Activated CD4-positive, alpha-beta memory T cell treated with anti-CD3 and anti-CD28 coated beads, Interleukin-2, amount 10 ng/mL, durations not matched to agents 7 days and 5 days (primary cell): ENCODE measurements around the gene TTC28. TPM values are rescaled to one million over a fixed set of nuclear protein-coding genes. Genes with fewer than 3 reads are reported as not detected.
"Not testable (repeated sequence)": the region's sequence is repeated elsewhere in the genome, so short reads cannot be mapped to it uniquely, and the experiment has no call there.

ENCODE experiments used
- CTCF ChIA-PET: fragments of 350-600 bp; sonication (Branson Sonifier 250); formaldehyde crosslinking; loops from one replicate; lab custom pipeline; 2021; ENCODE audit warnings: antibody characterized with exemption, inconsistent platforms; lab: Charles Lee
- POLR2A ChIA-PET: fragments of 350-600 bp; sonication (Branson Sonifier 250); formaldehyde crosslinking; loops from one replicate; lab custom pipeline; 2021; ENCODE audit warnings: antibody characterized with exemption; lab: Charles Lee
- DNase-seq: peaks from one replicate; pipeline ENCODE4 v3.0.0-alpha.2; 2020
- H3K27ac Mint-ChIP-seq: one replicate; pipeline ENCODE4 v1.8.0; 2021; ENCODE audit warnings: mild to moderate bottlenecking, mixed read lengths
- H3K27me3 Mint-ChIP-seq: one replicate; pipeline ENCODE4 v1.8.0; 2021; ENCODE audit warnings: mixed read lengths
- H3K36me3 Mint-ChIP-seq: one replicate; pipeline ENCODE4 v1.8.0; 2021; ENCODE audit warnings: low read depth, mixed read lengths
- H3K4me1 Mint-ChIP-seq: one replicate; pipeline ENCODE4 v1.8.0; 2021; ENCODE audit warnings: mixed read lengths
- H3K4me3 Mint-ChIP-seq: one replicate; pipeline ENCODE4 v1.8.0; 2021; ENCODE audit warnings: mild to moderate bottlenecking, mixed read lengths
- H3K9me3 Mint-ChIP-seq: one replicate; pipeline ENCODE4 v1.8.0; 2021; ENCODE audit warnings: mixed read lengths
- total RNA-seq, 2 experiments: library from RNA; stranded (reverse); gene quantifications; one replicate each; pipeline ENCODE4 v1.2.3, GENCODE V29; 2021

Gene TTC28
- 1 to 10 TPM in 1 of 2 experiments, under 1 TPM in 1; 0.93 to 1.4 TPM for total RNA-seq

GRCh38 chr22:28679611-28680287, at the start of gene TTC28:
Gene TTC28 (minus strand): TSS chr22:28679840. CDS start chr22:28679723, 117 bp downstream.
- H3K9me3 Mint-ChIP-seq, DNase-seq, H3K36me3 Mint-ChIP-seq, H3K27ac Mint-ChIP-seq, POLR2A ChIA-PET, CTCF ChIA-PET: not testable (repeated sequence)
- Mint-ChIP-seq H3K27me3 (peaks cover 63% of the 10 kb centered on the region), H3K4me3 (peak within 1 kb of the TSS; percentile 69), H3K4me1 (peaks cover 15% of the 10 kb centered on the region)

DNA sequence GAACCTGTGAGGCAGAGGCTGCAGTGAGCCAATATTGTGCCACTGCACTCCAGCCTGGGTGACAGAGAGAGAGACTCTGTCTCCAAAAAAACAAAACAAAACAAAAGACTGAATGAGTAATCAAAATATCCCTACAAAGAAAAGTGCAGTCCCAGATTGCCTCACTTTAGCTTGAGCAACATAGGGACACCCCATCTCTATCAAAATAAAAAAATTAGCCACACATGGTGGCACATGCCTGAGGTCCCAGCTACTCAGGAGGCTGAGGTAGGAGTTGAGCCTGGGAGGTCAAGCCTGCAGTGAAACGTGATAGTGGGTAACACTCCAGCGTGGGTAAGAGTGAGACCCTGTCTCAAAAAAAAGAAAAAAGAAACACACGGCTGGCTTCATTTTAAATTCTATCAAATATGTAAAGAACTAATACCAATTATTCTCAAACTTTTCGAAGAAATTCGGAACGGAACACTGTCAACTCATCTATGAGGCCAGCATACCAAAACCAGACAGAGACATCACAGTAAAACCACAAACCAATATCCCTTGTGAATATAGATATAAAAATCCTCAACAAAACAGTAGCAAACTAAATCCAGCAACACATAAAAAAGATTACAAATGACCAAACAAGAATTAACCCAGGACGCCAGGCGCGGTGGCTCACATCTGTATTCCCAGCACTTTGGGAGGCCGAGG, 49.1 kb upstream of the TTC28 start:
- peaks cover 59% of the 10 kb centered on the region for H3K36me3 Mint-ChIP-seq
- no peaks in the 10 kb centered on the region for H3K9me3 Mint-ChIP-seq
- H3K4me3 Mint-ChIP-seq: no peak overlapping the region
- no peak for DNase-seq
- no peak overlapping the region for H3K27ac Mint-ChIP-seq
- H3K27me3 Mint-ChIP-seq: no peaks in the 10 kb centered on the region
- ChIA-PET POLR2A (no interaction called here), CTCF (interaction anchor here (0.7 kb wide), 2 partner anchors 127 to 134 kb away, joined by 3 read pairs; no protein-coding TSS in a partner anchor)
- peaks cover 1% of the 10 kb centered on the region for H3K4me1 Mint-ChIP-seq

- Mint-ChIP-seq H3K27me3 (no peaks in the 10 kb centered on the region), H3K27ac (no peak overlapping the region)
Observed at GRCh38 chr22:28728002-28728401, 48.4 kb upstream of the TTC28 start.

DNA sequence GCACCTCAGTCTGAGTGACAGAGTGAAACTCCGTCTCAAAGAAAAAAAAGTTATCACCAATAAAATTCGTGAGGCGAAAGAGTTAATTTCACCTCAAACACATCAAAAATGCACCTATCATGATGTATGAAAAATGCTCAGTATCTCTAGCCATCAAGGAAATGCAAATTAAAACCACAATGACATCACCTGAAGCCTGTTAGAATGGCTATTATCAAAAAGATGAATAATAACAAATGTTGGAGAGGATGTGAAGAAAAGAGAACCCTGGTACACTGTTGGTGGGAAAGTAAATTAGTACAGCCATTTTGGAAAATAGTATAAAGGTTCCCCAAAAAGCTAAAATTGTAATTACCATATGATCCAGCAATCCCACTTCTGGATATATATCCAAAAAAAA, 38.4 kb upstream of the TTC28 start:
- ChIA-PET POLR2A (no interaction called here), CTCF (no interaction called here)
- Mint-ChIP-seq H3K27ac (no peak overlapping the region), H3K36me3 (peaks cover 38% of the 10 kb centered on the region), H3K27me3 (no peaks in the 10 kb centered on the region), H3K4me3 (no peak overlapping the region), H3K4me1 (peaks cover 19% of the 10 kb centered on the region), H3K9me3 (peaks cover 4% of the 10 kb centered on the region)
- DNase-seq: no peak

More at GRCh38 chr22:28728002-28728401, 48.4 kb upstream of the TTC28 start:
- CTCF ChIA-PET: no interaction called here
- no peak for DNase-seq
- Mint-ChIP-seq H3K9me3 (no peaks in the 10 kb centered on the region), H3K36me3 (peaks cover 59% of the 10 kb centered on the region), H3K4me1 (no peaks in the 10 kb centered on the region), H3K4me3 (no peak overlapping the region)
- POLR2A ChIA-PET: no interaction called here

GRCh38 chr22:28716686-28717085, 37.0 kb upstream of the TTC28 start:
- H3K9me3 Mint-ChIP-seq: peaks cover 4% of the 10 kb centered on the region
- peaks cover 44% of the 10 kb centered on the region for H3K36me3 Mint-ChIP-seq
- H3K4me1 Mint-ChIP-seq: peaks cover 26% of the 10 kb centered on the region
- no peaks in the 10 kb centered on the region for H3K27me3 Mint-ChIP-seq
- H3K27ac Mint-ChIP-seq: no peak overlapping the region
- DNase-seq: no peak
- H3K4me3 Mint-ChIP-seq: no peak overlapping the region
- ChIA-PET POLR2A (no interaction called here), CTCF (no interaction called here)

DNA sequence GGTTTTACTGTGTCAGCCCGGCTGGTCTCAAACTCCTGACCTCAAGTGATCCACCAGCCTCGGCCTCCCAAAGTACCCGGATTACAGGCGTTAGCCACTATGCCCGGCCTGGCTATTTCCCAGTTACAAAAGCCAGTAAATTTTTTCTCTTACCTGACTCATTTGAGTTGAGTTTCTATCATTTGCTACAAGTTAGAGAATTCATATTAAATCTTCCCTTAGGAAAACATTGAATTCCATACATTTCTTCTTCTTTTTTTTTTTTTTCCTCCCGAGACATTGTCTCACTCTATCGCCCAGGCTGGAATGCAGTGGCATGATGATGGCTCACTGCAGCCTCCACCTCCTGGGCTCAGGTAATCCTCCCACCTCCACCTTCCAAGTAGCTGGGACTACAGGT, 36.0 kb upstream of the TTC28 start:
- H3K27ac Mint-ChIP-seq: no peak overlapping the region
- peaks cover 29% of the 10 kb centered on the region for H3K4me1 Mint-ChIP-seq
- no peak for DNase-seq
- peaks cover 4% of the 10 kb centered on the region for H3K9me3 Mint-ChIP-seq
- no peaks in the 10 kb centered on the region for H3K27me3 Mint-ChIP-seq
- no peak overlapping the region for H3K4me3 Mint-ChIP-seq
- peaks cover 46% of the 10 kb centered on the region for H3K36me3 Mint-ChIP-seq
- CTCF ChIA-PET: no interaction called here
- POLR2A ChIA-PET: no interaction called here

GRCh38 chr22:28714043-28714628, 34.5 kb upstream of the TTC28 start:
- no peak for DNase-seq
- Mint-ChIP-seq H3K4me3 (no peak overlapping the region), H3K4me1 (peaks cover 29% of the 10 kb centered on the region), H3K9me3 (peaks cover 4% of the 10 kb centered on the region), H3K27me3 (no peaks in the 10 kb centered on the region), H3K36me3 (peaks cover 46% of the 10 kb centered on the region), H3K27ac (no peak overlapping the region)
- POLR2A ChIA-PET: no interaction called here
- CTCF ChIA-PET: interaction anchor here (1.1 kb wide), 1 partner anchor 59 kb away, joined by 3 read pairs; the partner anchor contains the start of gene CCDC117

DNA sequence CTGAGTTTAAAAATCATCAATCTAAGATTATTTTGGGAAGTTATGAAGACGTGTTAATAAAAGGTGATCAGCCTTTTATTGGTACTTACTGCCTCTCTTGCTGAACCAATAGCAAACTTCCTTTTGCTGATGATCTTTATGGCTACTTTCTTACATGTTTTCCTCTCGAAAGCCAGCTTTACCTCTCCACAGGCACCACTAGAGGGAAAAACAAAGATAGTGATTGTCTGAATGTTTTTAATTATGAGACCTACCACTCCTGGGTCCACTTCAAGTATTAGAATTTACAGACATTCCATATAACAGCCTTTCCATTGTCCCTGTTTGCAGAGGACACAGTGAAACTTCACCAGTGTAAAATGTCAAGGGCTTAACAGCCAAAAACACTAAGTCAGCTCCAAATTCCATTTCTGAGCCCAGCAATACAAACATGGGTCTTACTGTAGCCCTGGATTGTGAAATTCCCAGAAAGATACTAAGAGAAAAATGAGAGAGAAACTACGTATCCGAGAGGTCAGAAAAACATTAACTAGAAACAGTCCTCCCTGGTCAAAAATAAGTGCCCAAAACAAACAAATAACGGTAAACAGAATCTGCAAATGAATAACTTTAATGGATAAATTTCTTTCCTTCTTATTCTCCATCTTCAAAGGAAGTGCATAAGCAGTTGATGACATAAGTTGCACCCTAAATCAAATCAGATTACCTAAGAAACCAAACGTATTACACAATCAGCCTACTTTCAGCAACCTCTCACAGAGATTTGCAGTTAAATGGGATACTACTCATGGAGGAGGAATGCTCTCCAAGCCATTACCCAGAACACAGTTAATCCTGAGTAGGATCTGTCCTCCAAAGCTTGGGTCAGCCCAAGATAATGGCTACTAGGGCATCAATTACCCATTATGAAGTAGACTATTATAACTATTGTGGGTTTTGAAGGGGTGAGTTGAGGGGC, 32.5 kb upstream of the TTC28 start:
- H3K27ac Mint-ChIP-seq: no peak overlapping the region
- no peaks in the 10 kb centered on the region for H3K9me3 Mint-ChIP-seq
- ChIA-PET CTCF (interaction anchor here (0.7 kb wide), 1 partner anchor 11 kb away, joined by 4 read pairs; no protein-coding TSS in a partner anchor), POLR2A (no interaction called here)
- H3K36me3 Mint-ChIP-seq: peaks cover 54% of the 10 kb centered on the region
- H3K4me3 Mint-ChIP-seq: no peak overlapping the region
- H3K4me1 Mint-ChIP-seq: peaks cover 24% of the 10 kb centered on the region
- no peak for DNase-seq
- no peaks in the 10 kb centered on the region for H3K27me3 Mint-ChIP-seq

DNA sequence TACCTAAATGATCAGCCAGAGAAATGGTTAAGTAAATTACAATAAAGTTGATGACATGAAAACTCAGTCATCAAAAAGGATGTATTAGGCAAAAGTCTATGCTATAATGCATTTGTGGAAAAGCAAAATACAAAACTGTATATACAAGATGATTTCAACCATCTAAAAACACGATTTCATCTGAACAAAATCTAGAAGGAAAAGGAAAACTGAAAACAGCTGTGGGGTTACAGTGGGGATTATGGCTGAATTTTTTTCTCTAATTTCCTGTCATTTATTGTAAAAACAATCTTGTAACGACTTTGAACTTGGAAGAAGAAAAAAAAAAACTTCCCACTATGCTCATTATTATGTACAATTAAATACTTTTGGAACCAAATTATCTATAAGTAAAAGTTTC, 31.7 kb upstream of the TTC28 start:
- ChIA-PET CTCF (no interaction called here), POLR2A (no interaction called here)
- peaks cover 53% of the 10 kb centered on the region for H3K36me3 Mint-ChIP-seq
- H3K27ac Mint-ChIP-seq: no peak overlapping the region
- H3K4me3 Mint-ChIP-seq: no peak overlapping the region
- H3K27me3 Mint-ChIP-seq: no peaks in the 10 kb centered on the region
- peaks cover 24% of the 10 kb centered on the region for H3K4me1 Mint-ChIP-seq
- H3K9me3 Mint-ChIP-seq: no peaks in the 10 kb centered on the region
- DNase-seq: no peak

- ChIA-PET POLR2A (no interaction called here), CTCF (interaction anchor here (0.9 kb wide), 1 partner anchor 30 kb away, joined by 3 read pairs; no protein-coding TSS in a partner anchor)
- H3K9me3 Mint-ChIP-seq: no peaks in the 10 kb centered on the region
- H3K27ac Mint-ChIP-seq: no peak overlapping the region
- peaks cover 24% of the 10 kb centered on the region for H3K4me1 Mint-ChIP-seq
- H3K4me3 Mint-ChIP-seq: no peak overlapping the region
- H3K36me3 Mint-ChIP-seq: peaks cover 57% of the 10 kb centered on the region
- DNase-seq: no peak
- no peaks in the 10 kb centered on the region for H3K27me3 Mint-ChIP-seq
Observed at GRCh38 chr22:28710576-28711191, 31.0 kb upstream of the TTC28 start.

- Mint-ChIP-seq H3K27me3 (no peaks in the 10 kb centered on the region), H3K4me3 (no peak overlapping the region), H3K27ac (no peak overlapping the region), H3K36me3 (peaks cover 56% of the 10 kb centered on the region), H3K9me3 (no peaks in the 10 kb centered on the region), H3K4me1 (peaks cover 24% of the 10 kb centered on the region)
- DNase-seq: no peak
- ChIA-PET CTCF (interaction anchor here (0.6 to 0.9 kb wide), 2 partner anchors 31 to 166 kb away, joined by 3 read pairs; no protein-coding TSS in a partner anchor), POLR2A (no interaction called here)
Observed at GRCh38 chr22:28710107-28710506, 30.5 kb upstream of the TTC28 start.

DNA sequence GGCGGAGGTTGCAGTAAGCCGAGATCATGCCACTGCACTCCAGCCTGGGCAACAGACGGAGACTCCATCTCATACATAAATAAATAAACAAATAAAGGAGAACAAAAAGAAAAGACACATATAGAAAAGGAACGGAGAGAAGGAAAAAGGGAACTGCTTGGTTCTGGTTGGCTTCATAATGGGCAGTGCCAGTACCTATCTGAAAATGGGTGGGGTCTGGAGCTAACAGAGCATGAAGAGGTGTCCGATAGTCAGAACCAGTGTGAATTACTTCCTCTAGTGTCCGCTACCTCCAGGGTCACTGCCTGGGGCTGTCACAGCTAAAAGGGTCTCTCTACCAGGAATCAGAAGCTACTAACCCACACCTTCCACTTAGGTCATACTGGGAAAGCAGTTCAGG, 27.2 kb upstream of the TTC28 start:
- no peak for DNase-seq
- CTCF ChIA-PET: no interaction called here
- no peaks in the 10 kb centered on the region for H3K27me3 Mint-ChIP-seq
- POLR2A ChIA-PET: interaction anchor here (0.6 kb wide), 1 partner anchor 520 kb away, joined by 3 read pairs; no protein-coding TSS in a partner anchor
- no peak overlapping the region for H3K27ac Mint-ChIP-seq
- no peak overlapping the region for H3K4me3 Mint-ChIP-seq
- H3K36me3 Mint-ChIP-seq: peaks cover 45% of the 10 kb centered on the region
- no peaks in the 10 kb centered on the region for H3K9me3 Mint-ChIP-seq
- peaks cover 5% of the 10 kb centered on the region for H3K4me1 Mint-ChIP-seq
